ENCODE measurements around the gene F2. TPM values are rescaled to one million over a fixed set of nuclear protein-coding genes. Genes with fewer than 3 reads are reported as not detected.

Gene F2
- total and polyA plus RNA-seq, 2 of the 13 experiments (the other 11 are each of a cell fraction or from before 2014, with no cell fraction given), result 330 to 801 TPM

DNA sequence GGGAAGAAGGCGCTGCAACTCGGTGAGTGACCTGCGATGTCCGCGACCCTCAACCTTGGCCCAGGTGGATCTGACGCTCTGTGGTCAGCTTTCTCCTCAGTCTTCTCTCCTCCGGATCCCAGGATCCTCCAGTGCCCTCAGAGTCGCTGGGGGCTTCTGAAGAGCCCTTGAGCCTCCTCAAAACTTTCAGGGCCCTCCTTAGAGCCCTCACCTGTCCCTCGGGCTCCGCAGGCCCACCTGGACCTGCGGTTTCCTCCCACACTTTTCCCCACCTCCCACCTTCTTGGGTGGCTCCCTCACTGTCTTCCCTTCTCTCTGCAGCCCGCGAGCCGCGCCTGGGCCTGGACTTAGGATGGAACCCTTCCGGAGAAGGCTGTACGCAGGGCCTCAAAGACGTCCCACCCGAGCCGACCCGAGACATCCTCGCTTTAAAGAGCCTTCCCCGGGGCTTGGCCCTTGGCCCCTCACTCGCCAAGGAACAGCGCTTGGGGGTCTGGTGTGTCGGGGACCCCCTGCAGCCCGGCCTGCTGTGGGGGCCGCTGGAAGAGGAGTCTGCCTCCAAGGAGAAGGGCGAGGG is 17.8 kb upstream of the F2 start (continued):
- TF ChIP-seq ZNF446 (CRISPR knock-in tag; IDR thresholded peaks at IDR 0.05) (peak; percentile 56; the same call in 1 of the 2 replicates), ZSCAN20 (CRISPR knock-in tag; IDR thresholded peaks at IDR 0.05; ENCODE audit: borderline replicate concordance) (no peak), RXRA (CRISPR knock-in tag; IDR thresholded peaks at IDR 0.05) (no peak), SPEN (CRISPR knock-in tag; IDR thresholded peaks at IDR 0.05; ENCODE audit: low read depth) (no peak), HOXA3 (CRISPR knock-in tag; IDR thresholded peaks at IDR 0.05) (no peak), HOXA5 (CRISPR knock-in tag; IDR thresholded peaks at IDR 0.05) (no peak), ZNF263 (CRISPR knock-in tag; IDR thresholded peaks at IDR 0.05) (peak; percentile 28; the same call in 1 of the 2 replicates), ZFY (CRISPR knock-in tag; IDR thresholded peaks at IDR 0.05) (peak; percentile 65), BORCS8-MEF2B (CRISPR knock-in tag; IDR thresholded peaks at IDR 0.05) (0 out of 2 replicates have a peak, but pooled peaks have one; percentile 18), TOPORS (CRISPR knock-in tag; IDR thresholded peaks at IDR 0.05) (no peak), BRD4 (CRISPR knock-in tag; IDR thresholded peaks at IDR 0.05) (peak; percentile 68; the same call in 1 of the 2 replicates), XRCC5 (optimal IDR thresholded peaks at IDR 0.05; ENCODE audit: low read length) (peak; percentile 2), ZNF18 (CRISPR knock-in tag; IDR thresholded peaks at IDR 0.05; ENCODE audit: insufficient replicate concordance) (peak; percentile 55), ZNF891 (CRISPR knock-in tag; IDR thresholded peaks at IDR 0.05) (peak; percentile 49; the same call in 1 of the 2 replicates), IRX3 (CRISPR knock-in tag; IDR thresholded peaks at IDR 0.05; ENCODE audit: borderline replicate concordance, low read depth) (0 out of 2 replicates have a peak, but pooled peaks have one; percentile 13), KDM5B (CRISPR knock-in tag; IDR thresholded peaks at IDR 0.05; ENCODE audit: borderline replicate concordance) (0 out of 2 replicates have a peak, but pooled peaks have one; percentile 11), ZNF230 (CRISPR knock-in tag; IDR thresholded peaks at IDR 0.05) (0 out of 2 replicates have a peak, but pooled peaks have one; percentile 19), NCOA1 (CRISPR knock-in tag; IDR thresholded peaks at IDR 0.05) (no peak)
- TF ChIP-seq, protein P1, sequence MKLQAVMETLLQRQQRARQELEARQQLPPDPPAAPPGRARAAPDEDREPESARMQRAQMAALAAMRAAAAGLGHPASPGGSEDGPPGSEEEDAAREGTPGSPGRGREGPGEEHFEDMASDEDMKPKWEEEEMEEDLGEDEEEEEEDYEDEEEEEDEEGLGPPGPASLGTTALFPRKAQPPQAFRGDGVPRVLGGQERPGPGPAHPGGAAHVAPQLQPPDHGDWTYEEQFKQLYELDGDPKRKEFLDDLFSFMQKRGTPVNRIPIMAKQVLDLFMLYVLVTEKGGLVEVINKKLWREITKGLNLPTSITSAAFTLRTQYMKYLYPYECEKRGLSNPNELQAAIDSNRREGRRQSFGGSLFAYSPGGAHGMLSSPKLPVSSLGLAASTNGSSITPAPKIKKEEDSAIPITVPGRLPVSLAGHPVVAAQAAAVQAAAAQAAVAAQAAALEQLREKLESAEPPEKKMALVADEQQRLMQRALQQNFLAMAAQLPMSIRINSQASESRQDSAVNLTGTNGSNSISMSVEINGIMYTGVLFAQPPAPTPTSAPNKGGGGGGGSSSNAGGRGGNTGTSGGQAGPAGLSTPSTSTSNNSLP (IDR thresholded peaks at IDR 0.05; ENCODE audit: low read depth, low read length), result no peak
- TF ChIP-seq, protein P2, sequence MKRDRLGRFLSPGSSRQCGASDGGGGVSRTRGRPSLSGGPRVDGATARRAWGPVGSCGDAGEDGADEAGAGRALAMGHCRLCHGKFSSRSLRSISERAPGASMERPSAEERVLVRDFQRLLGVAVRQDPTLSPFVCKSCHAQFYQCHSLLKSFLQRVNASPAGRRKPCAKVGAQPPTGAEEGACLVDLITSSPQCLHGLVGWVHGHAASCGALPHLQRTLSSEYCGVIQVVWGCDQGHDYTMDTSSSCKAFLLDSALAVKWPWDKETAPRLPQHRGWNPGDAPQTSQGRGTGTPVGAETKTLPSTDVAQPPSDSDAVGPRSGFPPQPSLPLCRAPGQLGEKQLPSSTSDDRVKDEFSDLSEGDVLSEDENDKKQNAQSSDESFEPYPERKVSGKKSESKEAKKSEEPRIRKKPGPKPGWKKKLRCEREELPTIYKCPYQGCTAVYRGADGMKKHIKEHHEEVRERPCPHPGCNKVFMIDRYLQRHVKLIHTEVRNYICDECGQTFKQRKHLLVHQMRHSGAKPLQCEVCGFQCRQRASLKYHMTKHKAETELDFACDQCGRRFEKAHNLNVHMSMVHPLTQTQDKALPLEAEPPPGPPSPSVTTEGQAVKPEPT (CRISPR knock-in tag; IDR thresholded peaks at IDR 0.05; ENCODE audit: low read depth), result 0 out of 2 replicates have a peak, but pooled peaks have one; percentile 22
- TF ChIP-seq, protein P3, sequence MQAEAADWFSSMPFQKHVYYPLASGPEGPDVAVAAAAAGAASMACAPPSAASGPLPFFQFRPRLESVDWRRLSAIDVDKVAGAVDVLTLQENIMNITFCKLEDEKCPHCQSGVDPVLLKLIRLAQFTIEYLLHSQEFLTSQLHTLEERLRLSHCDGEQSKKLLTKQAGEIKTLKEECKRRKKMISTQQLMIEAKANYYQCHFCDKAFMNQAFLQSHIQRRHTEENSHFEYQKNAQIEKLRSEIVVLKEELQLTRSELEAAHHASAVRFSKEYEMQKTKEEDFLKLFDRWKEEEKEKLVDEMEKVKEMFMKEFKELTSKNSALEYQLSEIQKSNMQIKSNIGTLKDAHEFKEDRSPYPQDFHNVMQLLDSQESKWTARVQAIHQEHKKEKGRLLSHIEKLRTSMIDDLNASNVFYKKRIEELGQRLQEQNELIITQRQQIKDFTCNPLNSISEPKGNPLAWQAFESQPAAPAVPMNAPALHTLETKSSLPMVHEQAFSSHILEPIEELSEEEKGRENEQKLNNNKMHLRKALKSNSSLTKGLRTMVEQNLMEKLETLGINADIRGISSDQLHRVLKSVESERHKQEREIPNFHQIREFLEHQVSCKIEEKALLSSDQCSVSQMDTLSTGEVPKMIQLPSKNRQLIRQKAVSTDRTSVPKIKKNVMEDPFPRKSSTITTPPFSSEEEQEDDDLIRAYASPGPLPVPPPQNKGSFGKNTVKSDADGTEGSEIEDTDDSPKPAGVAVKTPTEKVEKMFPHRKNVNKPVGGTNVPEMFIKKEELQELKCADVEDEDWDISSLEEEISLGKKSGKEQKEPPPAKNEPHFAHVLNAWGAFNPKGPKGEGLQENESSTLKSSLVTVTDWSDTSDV (CRISPR knock-in tag; IDR thresholded peaks at IDR 0.05), result 0 out of 2 replicates have a peak, but pooled peaks have one; percentile 3
